ENCODE measurements around the gene ZMYND11.
"Not testable (repeated sequence)": the region's sequence is repeated elsewhere in the genome, so short reads cannot be mapped to it uniquely, and the experiment has no call there.

GRCh38 chr10:185571-185970 is 50.3 kb downstream of the ZMYND11 start:
- TF ChIP-seq CTCF (conservative IDR thresholded peaks at IDR 0.05; ENCODE audit: low read length); EZH2phosphoT487 (IDR thresholded peaks at IDR 0.05; ENCODE audit: borderline replicate concordance): not testable (repeated sequence)

Measured in Loucy (cell line).